Lung (tissue), 12 donors: ENCODE results near the gene ETFA. TPM values are rescaled to one million over a fixed set of nuclear protein-coding genes. Genes with fewer than 3 reads are reported as not detected.

Experiments
- ATAC-seq: fragments of 200-7000 bp; cut with Tn5 transposase; one replicate; pipeline ENCODE4 v1.9.1; 2020; ENCODE audit warnings: moderate number of reproducible peaks; ENCODE audit not compliant: insufficient read depth, low FRiP score
- DNase-seq, 3 donors: peaks; one replicate each; pipeline ENCODE4 v3.0.0-alpha.2; 2013 to 2017
- H3K27ac ChIP-seq, 2 donors: one replicate each; pipeline ENCODE4 v1.5.1; 2013; ENCODE audit warnings: mild to moderate bottlenecking in 2 of 2, moderate library complexity in 2 of 2, control low read depth in 1 of 2, inconsistent platforms in 1 of 2, low read depth in 1 of 2, low read length in 1 of 2
- H3K27me3 ChIP-seq, 3 donors: one replicate each; pipeline ENCODE4 v1.5.1; 2013; ENCODE audit warnings: low read length in 2 of 3; ENCODE audit not compliant: control insufficient read depth in 3 of 3, insufficient read depth in 3 of 3
- H3K36me3 ChIP-seq, 4 donors: one replicate each; pipeline ENCODE4 v1.5.1; 2013; ENCODE audit warnings: low read length in 4 of 4, mild to moderate bottlenecking in 1 of 4, moderate library complexity in 1 of 4; ENCODE audit not compliant: control insufficient read depth in 4 of 4, insufficient read depth in 4 of 4
- H3K4me1 ChIP-seq, 5 donors: one replicate each; pipeline ENCODE4 v1.5.1; 2013; ENCODE audit warnings: low read length in 5 of 5, mild to moderate bottlenecking in 2 of 5, moderate library complexity in 1 of 5; ENCODE audit not compliant: control insufficient read depth in 5 of 5, insufficient read depth in 5 of 5
- H3K4me3 ChIP-seq: one replicate; pipeline ENCODE4 v1.5.1; 2013; ENCODE audit warnings: mild to moderate bottlenecking, control low read depth, moderate library complexity
- H3K9ac ChIP-seq, 2 donors: one replicate each; pipeline ENCODE4 v1.5.1; 2013; ENCODE audit warnings: low read length in 2 of 2, control low read depth in 1 of 2; ENCODE audit not compliant: insufficient read depth in 1 of 2
- H3K9me3 ChIP-seq, 4 donors: one replicate each; pipeline ENCODE4 v1.5.1; 2013; ENCODE audit warnings: low read length in 3 of 4, mild to moderate bottlenecking in 1 of 4, moderate library complexity in 1 of 4; ENCODE audit not compliant: control insufficient read depth in 4 of 4, insufficient read depth in 3 of 4
- CTCF ChIP-seq: IDR thresholded peaks from 2 replicates; pipeline ENCODE4 v1.5.1; 2012; ENCODE audit warnings: mild to moderate bottlenecking; ENCODE audit errors: control extremely low read depth, extremely low read depth
- WGBS, 2 donors: extraction: QIAGEN DNeasy Blood & Tissue Kit; methylation state at CpG; one replicate each; pipeline ENCODE4 v1.1.7; 2013; 5-methylcytosine and 5-hydroxymethylcytosine counted together
- polyA plus RNA-seq, 2 donors: library from polyadenylated mRNA; stranded (reverse); fragments of 200-250 nt; gene quantifications; one replicate each; pipeline ENCODE4 v1.2.1, GENCODE V29; 2013
- total RNA-seq, 2 donors: library from RNA; depleted of rRNA in 1 of 2; stranded (reverse); fragments of >200 nt in 1 of 2; gene quantifications; one replicate each; pipeline ENCODE4 v1.2.1, GENCODE V29; 2014 to 2021
- donor health status: control.
- donor health status: control.
- donor health status: Bipolar disorder and iron deficiency.
- donor health status: healthy.
- donor health status: DM: yes; HTN: yes; CAD: no.

ETFA gene
- total and polyA plus RNA-seq, 4 donors, result 54.5 to 96.4 (median 83.8) TPM

GRCh38 chr15:76258460-76258859 lies 52.8 kb downstream of the ETFA start:
- Histone ChIP-seq H3K27me3 (no peaks in the 10 kb centered on the region), H3K4me3 (no peak overlapping the region), H3K36me3 (peaks cover 11 to 58% (median 31%) of the 10 kb centered on the region in 4 donors), H3K27ac (no peak overlapping the region), H3K9me3 (peaks cover 0 to 20% (median 7%) of the 10 kb centered on the region in 4 donors), H3K4me1 (peaks cover 0 to under 1% (median 0%) of the 10 kb centered on the region in 5 donors), H3K9ac (no peak overlapping the region)
- no peak for ATAC-seq
- no peak for DNase-seq
- no peak for TF ChIP-seq CTCF
- 83 to 95% methylated on average over 3 of the region's 3 CpGs for WGBS, 2 donors

GRCh38 chr15:76253691-76254473 lies 57.4 kb downstream of the ETFA start:
- H3K9me3 ChIP-seq, result peaks cover 0 to 6% (median 0%) of the 10 kb centered on the region in 4 donors
- ATAC-seq (no peak), DNase-seq (peak; percentile 69 to 96 (median 94))
- no peak overlapping the region for H3K27ac ChIP-seq
- H3K4me3 ChIP-seq, result no peak overlapping the region
- TF ChIP-seq CTCF, result no peak
- H3K36me3 ChIP-seq, result peaks cover 0 to 15% (median 5%) of the 10 kb centered on the region in 4 donors
- peaks cover 0 to 12% (median 2%) of the 10 kb centered on the region in 5 donors for H3K4me1 ChIP-seq
- H3K9ac ChIP-seq, result no peak overlapping the region
- 90 to 93% methylated on average over 3 of the region's 3 CpGs for WGBS, 2 donors
- H3K27me3 ChIP-seq, result no peaks in the 10 kb centered on the region

- Histone ChIP-seq H3K4me3 (no peak overlapping the region), H3K27me3 (no peaks in the 10 kb centered on the region), H3K36me3 (peaks cover 0 to 7% (median 2%) of the 10 kb centered on the region in 4 donors), H3K4me1 (peaks cover 0 to 12% (median 2%) of the 10 kb centered on the region in 5 donors), H3K9ac (no peak overlapping the region), H3K27ac (no peak overlapping the region), H3K9me3 (peaks cover 0 to 2% (median 0%) of the 10 kb centered on the region in 4 donors)
- no peak for ATAC-seq
- no peak for TF ChIP-seq CTCF
- DNase-seq, result no peak
- WGBS, 2 donors, result 86 to 88% methylated on average over 2 of the region's 2 CpGs
Observed at GRCh38 chr15:76252249-76252648, 59.0 kb downstream of the ETFA start.
